Left ventricle myocardium inferior (tissue), 1 donor: ENCODE data around the gene LARGE1. TPM values are rescaled to one million over a fixed set of nuclear protein-coding genes. Genes with fewer than 3 reads are reported as not detected.

Experiments used
- DNase-seq: peaks from one replicate; pipeline ENCODE4 v3.0.0-alpha.2; 2020
- H3K27ac ChIP-seq: fragments of 200-600 bp; replicated peaks from 2 replicates; pipeline ENCODE4 v1.8.0; 2021
- H3K27me3 ChIP-seq: fragments of 200-600 bp; 2 replicates; pipeline ENCODE4 v1.8.0; 2021; ENCODE audit warnings: low read depth
- H3K36me3 ChIP-seq: fragments of 200-600 bp; 2 replicates; pipeline ENCODE4 v1.8.0; 2021
- H3K4me1 ChIP-seq: fragments of 200-600 bp; 2 replicates; pipeline ENCODE4 v1.8.0; 2021
- H3K4me3 ChIP-seq: fragments of 200-600 bp; 2 replicates; pipeline ENCODE4 v1.8.0; 2021; ENCODE audit warnings: mild to moderate bottlenecking, moderate library complexity
- H3K9me3 ChIP-seq: fragments of 200-600 bp; replicated peaks from 2 replicates; pipeline ENCODE4 v1.8.0; 2021
- CTCF ChIP-seq: fragments of 200-600 bp; IDR thresholded peaks from 2 replicates; pipeline ENCODE4 v1.8.0; 2021; ENCODE audit warnings: antibody characterized with exemption, mild to moderate bottlenecking, borderline replicate concordance
- intact Hi-C: fragments of 100-400 bp; cut with micrococcal nuclease; formaldehyde crosslinking; loops from one replicate; pipeline ENCODE4 v1.11.0; 2022
- total RNA-seq: library from RNA; stranded (reverse); fragmentation: NEBNext Ultra II Directional; extraction: Animal tissue kit (Norgen Biotek cat#: 25700); gene quantifications from one replicate; pipeline ENCODE4 v1.2.1, GENCODE V29; 2021
- donor health status: DM: no; HTN: yes; CAD: no; lungs with severe emphysema.

Gene LARGE1
- total RNA-seq, 1 donor from 2014 or later: 117 TPM

- H3K4me1 ChIP-seq: peaks cover 86% of the 10 kb centered on the region
- no peak overlapping the region for H3K27ac ChIP-seq
- no peak for TF ChIP-seq CTCF
- H3K36me3 ChIP-seq: no peaks in the 10 kb centered on the region
- no peaks in the 10 kb centered on the region for H3K27me3 ChIP-seq
- DNase-seq: no peak
- intact Hi-C loops: no loop called here
- no peak overlapping the region for H3K4me3 ChIP-seq
- H3K9me3 ChIP-seq: peaks cover 5% of the 10 kb centered on the region
These were observed 26.8 kb downstream of the LARGE1 start for GRCh38 chr22:33893512-33893911.

GRCh38 chr22:33891992-33892391 lies 28.3 kb downstream of the LARGE1 start:
- H3K27ac ChIP-seq: no peak overlapping the region
- H3K27me3 ChIP-seq: no peaks in the 10 kb centered on the region
- no peaks in the 10 kb centered on the region for H3K36me3 ChIP-seq
- TF ChIP-seq CTCF: no peak
- no peak overlapping the region for H3K4me3 ChIP-seq
- intact Hi-C loops: no loop called here
- H3K9me3 ChIP-seq: peaks cover 5% of the 10 kb centered on the region
- peaks cover 82% of the 10 kb centered on the region for H3K4me1 ChIP-seq
- DNase-seq: no peak

GRCh38 chr22:33891455-33891854 lies 28.8 kb downstream of the LARGE1 start:
- Histone ChIP-seq H3K27me3 (no peaks in the 10 kb centered on the region), H3K36me3 (no peaks in the 10 kb centered on the region), H3K9me3 (peaks cover 5% of the 10 kb centered on the region), H3K27ac (no peak overlapping the region), H3K4me3 (no peak overlapping the region), H3K4me1 (peaks cover 82% of the 10 kb centered on the region)
- intact Hi-C loops: no loop called here
- DNase-seq: no peak
- no peak for TF ChIP-seq CTCF

GRCh38 chr22:33889748-33890147 lies 30.5 kb downstream of the LARGE1 start:
- Histone ChIP-seq H3K9me3 (no peaks in the 10 kb centered on the region), H3K4me3 (no peak overlapping the region), H3K27ac (no peak overlapping the region), H3K36me3 (no peaks in the 10 kb centered on the region), H3K27me3 (no peaks in the 10 kb centered on the region), H3K4me1 (peaks cover 88% of the 10 kb centered on the region)
- no peak for TF ChIP-seq CTCF
- DNase-seq: no peak
- intact Hi-C loops: no loop called here

- H3K4me1 ChIP-seq: peaks cover 88% of the 10 kb centered on the region
- H3K36me3 ChIP-seq: no peaks in the 10 kb centered on the region
- H3K27me3 ChIP-seq: no peaks in the 10 kb centered on the region
- DNase-seq: no peak
- intact Hi-C loops: no loop called here
- H3K27ac ChIP-seq: no peak overlapping the region
- no peak overlapping the region for H3K4me3 ChIP-seq
- H3K9me3 ChIP-seq: no peaks in the 10 kb centered on the region
- TF ChIP-seq CTCF: no peak
These were observed 31.5 kb downstream of the LARGE1 start for GRCh38 chr22:33888821-33889220.

- Histone ChIP-seq H3K4me3 (no peak overlapping the region), H3K36me3 (no peaks in the 10 kb centered on the region), H3K4me1 (peaks cover 94% of the 10 kb centered on the region), H3K27ac (no peak overlapping the region), H3K9me3 (no peaks in the 10 kb centered on the region), H3K27me3 (no peaks in the 10 kb centered on the region)
- no peak for DNase-seq
- no peak for TF ChIP-seq CTCF
- intact Hi-C loops: no loop called here
These were observed 33.1 kb downstream of the LARGE1 start for GRCh38 chr22:33887173-33887572.
